WTC11 (cell line): Measurements from ENCODE around the gene GLO1. TPM values are rescaled to one million over a fixed set of nuclear protein-coding genes. Genes with fewer than 3 reads are reported as not detected.

Experiments used
- ATAC-seq: fragments of 200-7000 bp; cut with Tn5 transposase; 2 replicates; pipeline ENCODE4 v1.10.0; 2021; ENCODE audit warnings: mild to moderate bottlenecking, moderate library complexity
- CTCF ChIA-PET: fragments of 300-600 bp; sonication (Branson Sonifier 250); formaldehyde crosslinking; loops from one replicate; lab custom pipeline; 2021; ENCODE audit warnings: antibody characterized with exemption; lab: Charles Lee
- POLR2A ChIA-PET: fragments of 350-600 bp; sonication (Branson Sonifier 250); formaldehyde crosslinking; loops from one replicate; lab custom pipeline; 2021; ENCODE audit warnings: antibody characterized with exemption; lab: Charles Lee
- DNase-seq: peaks from one replicate; pipeline ENCODE4 v3.0.0; 2021; ENCODE audit warnings: low spot score
- H3K27ac Mint-ChIP-seq: 2 replicates; pipeline ENCODE4 v1.8.0; 2021; ENCODE audit warnings: mixed read lengths
- H3K27me3 Mint-ChIP-seq: 2 replicates; pipeline ENCODE4 v1.8.0; 2021; ENCODE audit warnings: low read depth, mild to moderate bottlenecking, moderate library complexity, mixed read lengths
- H3K36me3 Mint-ChIP-seq: 2 replicates; pipeline ENCODE4 v1.8.0; 2021; ENCODE audit warnings: mixed read lengths
- H3K4me1 Mint-ChIP-seq: 2 replicates; pipeline ENCODE4 v1.8.0; 2022; ENCODE audit warnings: mixed read lengths
- H3K4me3 Mint-ChIP-seq: 2 replicates; pipeline ENCODE4 v1.8.0; 2021; ENCODE audit warnings: mild to moderate bottlenecking, moderate library complexity, mixed read lengths
- H3K9me3 Mint-ChIP-seq: 2 replicates; pipeline ENCODE4 v1.8.0; 2021; ENCODE audit warnings: mixed read lengths
- EMX1 ChIP-seq: fragments of 250-450 bp; sonication (Bioruptor Pico); IDR thresholded peaks from 2 replicates; pipeline ENCODE4 v1.8.0; 2021; ENCODE audit warnings: mild to moderate bottlenecking
- FOXK1 ChIP-seq: sonication (generic); formaldehyde crosslinking; IDR thresholded peaks from 2 replicates; pipeline ENCODE4 v1.8.0; 2022; ENCODE audit warnings: mild to moderate bottlenecking, moderate library complexity, missing genetic modification reagents
- GTF2I ChIP-seq: fragments of 250-450 bp; sonication (Bioruptor Pico); conservative IDR thresholded peaks from 2 replicates; pipeline ENCODE4 v1.4.0; 2021; ENCODE audit warnings: mild to moderate bottlenecking
- IRF2 ChIP-seq: sonication (generic); formaldehyde crosslinking; IDR thresholded peaks from 2 replicates; pipeline ENCODE4 v1.8.0; 2022; ENCODE audit warnings: low read depth, missing genetic modification reagents, borderline replicate concordance
- NFE2L1 ChIP-seq: sonication (generic); formaldehyde crosslinking; IDR thresholded peaks from 2 replicates; pipeline ENCODE4 v1.8.1; 2023; ENCODE audit warnings: missing genetic modification reagents
- NR1H2 ChIP-seq: sonication (generic); formaldehyde crosslinking; IDR thresholded peaks from 2 replicates; pipeline ENCODE4 v1.9.0; 2021; ENCODE audit warnings: mild to moderate bottlenecking, moderate library complexity, missing genetic modification reagents
- SMAD3 ChIP-seq: sonication (generic); formaldehyde crosslinking; IDR thresholded peaks from 2 replicates; pipeline ENCODE4 v1.8.0; 2022; ENCODE audit warnings: missing genetic modification reagents, mild to moderate bottlenecking, borderline replicate concordance
- SOX15 ChIP-seq: fragments of 250-450 bp; sonication (Bioruptor Pico); IDR thresholded peaks from 2 replicates; pipeline ENCODE4 v1.9.0; 2021; ENCODE audit warnings: mild to moderate bottlenecking
- SP1 ChIP-seq: sonication (generic); formaldehyde crosslinking; conservative IDR thresholded peaks from 2 replicates; pipeline ENCODE4 v1.8.1; 2022; ENCODE audit warnings: missing genetic modification reagents
- TCF7 ChIP-seq: sonication (generic); formaldehyde crosslinking; IDR thresholded peaks from 2 replicates; pipeline ENCODE4 v1.8.0; 2022; ENCODE audit warnings: mild to moderate bottlenecking, low read depth, missing genetic modification reagents, moderate library complexity
- TEAD1 ChIP-seq: sonication (generic); formaldehyde crosslinking; IDR thresholded peaks from 2 replicates; pipeline ENCODE4 v1.8.0; 2022; ENCODE audit warnings: mild to moderate bottlenecking, missing genetic modification reagents
- ZNF263 ChIP-seq: sonication (generic); formaldehyde crosslinking; IDR thresholded peaks from 2 replicates; pipeline ENCODE4 v1.8.1; 2022; ENCODE audit warnings: low read depth, mild to moderate bottlenecking, moderate library complexity, missing genetic modification reagents
- ZNF423 ChIP-seq: fragments of 250-450 bp; sonication (Bioruptor Pico); IDR thresholded peaks from 2 replicates; pipeline ENCODE4 v2.1.2; 2022; ENCODE audit warnings: mild to moderate bottlenecking, moderate library complexity
- total RNA-seq: library from RNA; stranded (reverse); gene quantifications from 3 replicates; pipeline ENCODE4 v1.2.3, GENCODE V29; 2021
- TF ChIP-seq, protein P1 (sequence below): sonication (generic); formaldehyde crosslinking; IDR thresholded peaks from 2 replicates; pipeline ENCODE4 v1.8.0; 2023; ENCODE audit warnings: missing genetic modification reagents, mild to moderate bottlenecking, borderline replicate concordance
- TF ChIP-seq, protein P2 (sequence below): sonication (generic); formaldehyde crosslinking; IDR thresholded peaks from 2 replicates; pipeline ENCODE4 v1.8.0; 2022; ENCODE audit warnings: mild to moderate bottlenecking, missing genetic modification reagents
- TF ChIP-seq, protein P3 (sequence below): sonication (generic); formaldehyde crosslinking; IDR thresholded peaks from 2 replicates; pipeline ENCODE4 v1.8.0; 2022; ENCODE audit warnings: mild to moderate bottlenecking, missing genetic modification reagents
- TF ChIP-seq, protein P4 (sequence below): sonication (generic); formaldehyde crosslinking; IDR thresholded peaks from 2 replicates; pipeline ENCODE4 v1.8.0; 2022; ENCODE audit warnings: mild to moderate bottlenecking, missing genetic modification reagents
- TF ChIP-seq, protein P5 (sequence below): sonication (generic); formaldehyde crosslinking; IDR thresholded peaks from 2 replicates; pipeline ENCODE4 v1.8.1; 2022; ENCODE audit warnings: low read depth, missing genetic modification reagents, borderline replicate concordance
- TF ChIP-seq, protein P6 (sequence below): sonication (generic); formaldehyde crosslinking; conservative IDR thresholded peaks from 2 replicates; pipeline ENCODE4 v1.8.1; 2023; ENCODE audit warnings: mild to moderate bottlenecking, low read depth, missing genetic modification reagents, moderate library complexity

The GLO1 gene
- total RNA-seq, 1 experiment from 2014 or later: 147 TPM

DNA sequence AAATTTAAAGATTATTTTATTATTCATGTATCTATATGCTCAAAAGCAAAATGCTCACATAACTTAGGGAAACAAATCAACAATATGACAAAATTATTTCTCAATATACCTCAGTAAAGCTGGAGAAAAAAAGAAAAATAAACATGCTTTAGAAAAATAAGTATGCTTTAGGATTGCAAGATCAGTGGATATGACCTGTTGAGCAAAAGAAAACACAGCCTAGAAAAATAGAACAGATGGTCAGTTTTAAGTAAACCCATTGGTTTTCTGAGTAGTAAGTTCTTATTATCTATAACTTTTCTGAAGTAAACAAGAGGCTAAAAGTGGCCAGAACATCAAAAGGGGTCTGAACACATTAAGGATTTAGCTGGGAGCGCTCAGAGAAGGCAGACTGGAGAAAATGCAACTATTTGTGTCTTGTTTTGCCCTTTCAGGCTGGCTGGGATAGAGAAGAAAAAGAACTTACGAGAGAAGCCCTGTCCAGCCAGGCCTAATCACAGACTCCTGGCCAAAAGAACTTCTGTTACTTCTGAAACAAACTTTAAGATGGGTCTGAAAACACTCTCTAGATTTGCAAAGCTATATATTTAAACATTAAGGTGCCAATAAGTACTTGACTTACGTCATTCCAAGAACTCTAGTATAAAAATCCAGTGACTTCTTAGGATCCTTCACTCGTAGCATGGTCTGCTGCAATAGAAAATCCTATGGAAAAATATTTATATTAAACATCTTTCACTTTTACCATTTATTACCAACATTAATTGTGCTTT lies 16.5 kb downstream of the GLO1 start:
- CTCF ChIA-PET: no interaction called here
- POLR2A ChIA-PET: no interaction called here

DNA sequence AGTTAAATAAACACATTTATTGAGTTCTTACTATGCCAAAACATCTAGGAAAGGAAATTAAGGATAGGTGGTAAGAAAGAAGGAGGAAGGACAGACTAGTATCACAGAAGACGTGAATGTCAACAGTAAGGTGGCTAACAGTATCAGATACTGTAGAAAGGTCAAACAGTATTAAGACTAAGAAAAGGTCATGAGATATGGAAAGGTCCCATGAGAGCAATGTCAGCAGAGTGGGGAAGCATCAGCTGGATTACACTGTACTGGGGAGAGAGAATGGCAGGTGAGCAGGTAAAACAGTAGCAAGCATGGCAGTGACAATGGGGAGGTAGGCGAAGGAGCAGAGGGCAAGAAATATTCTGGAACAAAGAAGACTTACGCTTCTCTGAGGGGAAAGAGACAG lies 18.0 kb downstream of the GLO1 start:
- CTCF ChIA-PET: no interaction called here
- Mint-ChIP-seq H3K36me3 (peaks cover 33% of the 10 kb centered on the region), H3K27me3 (no peaks in the 10 kb centered on the region), H3K4me1 (peaks cover 10% of the 10 kb centered on the region), H3K4me3 (no peak overlapping the region), H3K27ac (no peak overlapping the region), H3K9me3 (no peaks in the 10 kb centered on the region)
- TF ChIP-seq EMX1 (CRISPR knock-in tag): no peak
- no peak for TF ChIP-seq GTF2I (CRISPR knock-in tag)
- no peak for TF ChIP-seq SP1
- DNase-seq (no peak), ATAC-seq (no peak)
- POLR2A ChIA-PET: no interaction called here

More for the DNA sequence above, 16.5 kb downstream of the GLO1 start:
- TF ChIP-seq NR1H2 (CRISPR knock-in tag) (no peak), EMX1 (CRISPR knock-in tag) (no peak), FOXK1 (CRISPR knock-in tag) (no peak), NFE2L1 (no peak), ZNF423 (CRISPR knock-in tag) (no peak)
- TF ChIP-seq, protein P1, sequence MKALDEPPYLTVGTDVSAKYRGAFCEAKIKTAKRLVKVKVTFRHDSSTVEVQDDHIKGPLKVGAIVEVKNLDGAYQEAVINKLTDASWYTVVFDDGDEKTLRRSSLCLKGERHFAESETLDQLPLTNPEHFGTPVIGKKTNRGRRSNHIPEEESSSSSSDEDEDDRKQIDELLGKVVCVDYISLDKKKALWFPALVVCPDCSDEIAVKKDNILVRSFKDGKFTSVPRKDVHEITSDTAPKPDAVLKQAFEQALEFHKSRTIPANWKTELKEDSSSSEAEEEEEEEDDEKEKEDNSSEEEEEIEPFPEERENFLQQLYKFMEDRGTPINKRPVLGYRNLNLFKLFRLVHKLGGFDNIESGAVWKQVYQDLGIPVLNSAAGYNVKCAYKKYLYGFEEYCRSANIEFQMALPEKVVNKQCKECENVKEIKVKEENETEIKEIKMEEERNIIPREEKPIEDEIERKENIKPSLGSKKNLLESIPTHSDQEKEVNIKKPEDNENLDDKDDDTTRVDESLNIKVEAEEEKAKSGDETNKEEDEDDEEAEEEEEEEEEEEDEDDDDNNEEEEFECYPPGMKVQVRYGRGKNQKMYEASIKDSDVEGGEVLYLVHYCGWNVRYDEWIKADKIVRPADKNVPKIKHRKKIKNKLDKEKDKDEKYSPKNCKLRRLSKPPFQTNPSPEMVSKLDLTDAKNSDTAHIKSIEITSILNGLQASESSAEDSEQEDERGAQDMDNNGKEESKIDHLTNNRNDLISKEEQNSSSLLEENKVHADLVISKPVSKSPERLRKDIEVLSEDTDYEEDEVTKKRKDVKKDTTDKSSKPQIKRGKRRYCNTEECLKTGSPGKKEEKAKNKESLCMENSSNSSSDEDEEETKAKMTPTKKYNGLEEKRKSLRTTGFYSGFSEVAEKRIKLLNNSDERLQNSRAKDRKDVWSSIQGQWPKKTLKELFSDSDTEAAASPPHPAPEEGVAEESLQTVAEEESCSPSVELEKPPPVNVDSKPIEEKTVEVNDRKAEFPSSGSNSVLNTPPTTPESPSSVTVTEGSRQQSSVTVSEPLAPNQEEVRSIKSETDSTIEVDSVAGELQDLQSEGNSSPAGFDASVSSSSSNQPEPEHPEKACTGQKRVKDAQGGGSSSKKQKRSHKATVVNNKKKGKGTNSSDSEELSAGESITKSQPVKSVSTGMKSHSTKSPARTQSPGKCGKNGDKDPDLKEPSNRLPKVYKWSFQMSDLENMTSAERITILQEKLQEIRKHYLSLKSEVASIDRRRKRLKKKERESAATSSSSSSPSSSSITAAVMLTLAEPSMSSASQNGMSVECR: no peak
- H3K4me1 Mint-ChIP-seq: peaks cover 10% of the 10 kb centered on the region
- H3K27me3 Mint-ChIP-seq: no peaks in the 10 kb centered on the region
- ATAC-seq (no peak), DNase-seq (no peak)
- H3K36me3 Mint-ChIP-seq: peaks cover 25% of the 10 kb centered on the region
- H3K9me3 Mint-ChIP-seq: no peaks in the 10 kb centered on the region
- H3K27ac Mint-ChIP-seq: no peak overlapping the region
- H3K4me3 Mint-ChIP-seq: no peak overlapping the region

DNA sequence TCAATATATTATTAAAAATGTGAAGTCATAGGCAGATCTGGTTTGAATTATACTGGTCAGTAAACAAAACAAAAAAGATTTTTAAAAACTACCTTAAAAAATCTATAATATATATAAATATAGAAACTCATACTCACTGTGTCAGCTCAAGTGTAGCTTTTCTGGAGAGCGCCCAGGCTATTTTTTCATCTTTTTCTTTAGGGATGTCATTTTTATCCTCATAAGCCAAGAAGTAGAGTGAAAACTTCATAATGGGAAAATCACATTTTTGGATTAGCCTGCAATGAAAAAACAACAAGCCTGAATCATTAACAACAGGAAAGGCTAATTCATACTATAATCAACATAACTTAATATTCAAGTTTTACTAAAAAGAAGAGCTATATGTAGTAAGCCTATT lies 18.7 kb downstream of the GLO1 start:
- peaks cover 6% of the 10 kb centered on the region for H3K4me1 Mint-ChIP-seq
- H3K9me3 Mint-ChIP-seq: no peaks in the 10 kb centered on the region
- ATAC-seq: no peak
- peaks cover 33% of the 10 kb centered on the region for H3K36me3 Mint-ChIP-seq
- no peak for DNase-seq
- CTCF ChIA-PET: no interaction called here
- H3K27me3 Mint-ChIP-seq: no peaks in the 10 kb centered on the region
- POLR2A ChIA-PET: no interaction called here
- H3K27ac Mint-ChIP-seq: no peak overlapping the region
- H3K4me3 Mint-ChIP-seq: no peak overlapping the region
- TF ChIP-seq, protein P2, sequence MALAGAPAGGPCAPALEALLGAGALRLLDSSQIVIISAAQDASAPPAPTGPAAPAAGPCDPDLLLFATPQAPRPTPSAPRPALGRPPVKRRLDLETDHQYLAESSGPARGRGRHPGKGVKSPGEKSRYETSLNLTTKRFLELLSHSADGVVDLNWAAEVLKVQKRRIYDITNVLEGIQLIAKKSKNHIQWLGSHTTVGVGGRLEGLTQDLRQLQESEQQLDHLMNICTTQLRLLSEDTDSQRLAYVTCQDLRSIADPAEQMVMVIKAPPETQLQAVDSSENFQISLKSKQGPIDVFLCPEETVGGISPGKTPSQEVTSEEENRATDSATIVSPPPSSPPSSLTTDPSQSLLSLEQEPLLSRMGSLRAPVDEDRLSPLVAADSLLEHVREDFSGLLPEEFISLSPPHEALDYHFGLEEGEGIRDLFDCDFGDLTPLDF (CRISPR knock-in tag): no peak
- TF ChIP-seq FOXK1 (CRISPR knock-in tag) (no peak), TCF7 (CRISPR knock-in tag) (no peak), IRF2 (CRISPR knock-in tag) (no peak), TEAD1 (CRISPR knock-in tag) (no peak), SMAD3 (no peak), SOX15 (CRISPR knock-in tag) (no peak), ZNF263 (no peak)
- TF ChIP-seq, protein P3, sequence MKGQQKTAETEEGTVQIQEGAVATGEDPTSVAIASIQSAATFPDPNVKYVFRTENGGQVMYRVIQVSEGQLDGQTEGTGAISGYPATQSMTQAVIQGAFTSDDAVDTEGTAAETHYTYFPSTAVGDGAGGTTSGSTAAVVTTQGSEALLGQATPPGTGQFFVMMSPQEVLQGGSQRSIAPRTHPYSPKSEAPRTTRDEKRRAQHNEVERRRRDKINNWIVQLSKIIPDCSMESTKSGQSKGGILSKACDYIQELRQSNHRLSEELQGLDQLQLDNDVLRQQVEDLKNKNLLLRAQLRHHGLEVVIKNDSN (CRISPR knock-in tag): no peak
- TF ChIP-seq, protein P4, sequence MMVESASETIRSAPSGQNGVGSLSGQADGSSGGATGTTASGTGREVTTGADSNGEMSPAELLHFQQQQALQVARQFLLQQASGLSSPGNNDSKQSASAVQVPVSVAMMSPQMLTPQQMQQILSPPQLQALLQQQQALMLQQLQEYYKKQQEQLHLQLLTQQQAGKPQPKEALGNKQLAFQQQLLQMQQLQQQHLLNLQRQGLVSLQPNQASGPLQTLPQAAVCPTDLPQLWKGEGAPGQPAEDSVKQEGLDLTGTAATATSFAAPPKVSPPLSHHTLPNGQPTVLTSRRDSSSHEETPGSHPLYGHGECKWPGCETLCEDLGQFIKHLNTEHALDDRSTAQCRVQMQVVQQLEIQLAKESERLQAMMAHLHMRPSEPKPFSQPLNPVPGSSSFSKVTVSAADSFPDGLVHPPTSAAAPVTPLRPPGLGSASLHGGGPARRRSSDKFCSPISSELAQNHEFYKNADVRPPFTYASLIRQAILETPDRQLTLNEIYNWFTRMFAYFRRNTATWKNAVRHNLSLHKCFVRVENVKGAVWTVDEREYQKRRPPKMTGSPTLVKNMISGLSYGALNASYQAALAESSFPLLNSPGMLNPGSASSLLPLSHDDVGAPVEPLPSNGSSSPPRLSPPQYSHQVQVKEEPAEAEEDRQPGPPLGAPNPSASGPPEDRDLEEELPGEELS (CRISPR knock-in tag): no peak
- TF ChIP-seq, protein P5, sequence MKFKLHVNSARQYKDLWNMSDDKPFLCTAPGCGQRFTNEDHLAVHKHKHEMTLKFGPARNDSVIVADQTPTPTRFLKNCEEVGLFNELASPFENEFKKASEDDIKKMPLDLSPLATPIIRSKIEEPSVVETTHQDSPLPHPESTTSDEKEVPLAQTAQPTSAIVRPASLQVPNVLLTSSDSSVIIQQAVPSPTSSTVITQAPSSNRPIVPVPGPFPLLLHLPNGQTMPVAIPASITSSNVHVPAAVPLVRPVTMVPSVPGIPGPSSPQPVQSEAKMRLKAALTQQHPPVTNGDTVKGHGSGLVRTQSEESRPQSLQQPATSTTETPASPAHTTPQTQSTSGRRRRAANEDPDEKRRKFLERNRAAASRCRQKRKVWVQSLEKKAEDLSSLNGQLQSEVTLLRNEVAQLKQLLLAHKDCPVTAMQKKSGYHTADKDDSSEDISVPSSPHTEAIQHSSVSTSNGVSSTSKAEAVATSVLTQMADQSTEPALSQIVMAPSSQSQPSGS: no peak
- TF ChIP-seq, protein P6, sequence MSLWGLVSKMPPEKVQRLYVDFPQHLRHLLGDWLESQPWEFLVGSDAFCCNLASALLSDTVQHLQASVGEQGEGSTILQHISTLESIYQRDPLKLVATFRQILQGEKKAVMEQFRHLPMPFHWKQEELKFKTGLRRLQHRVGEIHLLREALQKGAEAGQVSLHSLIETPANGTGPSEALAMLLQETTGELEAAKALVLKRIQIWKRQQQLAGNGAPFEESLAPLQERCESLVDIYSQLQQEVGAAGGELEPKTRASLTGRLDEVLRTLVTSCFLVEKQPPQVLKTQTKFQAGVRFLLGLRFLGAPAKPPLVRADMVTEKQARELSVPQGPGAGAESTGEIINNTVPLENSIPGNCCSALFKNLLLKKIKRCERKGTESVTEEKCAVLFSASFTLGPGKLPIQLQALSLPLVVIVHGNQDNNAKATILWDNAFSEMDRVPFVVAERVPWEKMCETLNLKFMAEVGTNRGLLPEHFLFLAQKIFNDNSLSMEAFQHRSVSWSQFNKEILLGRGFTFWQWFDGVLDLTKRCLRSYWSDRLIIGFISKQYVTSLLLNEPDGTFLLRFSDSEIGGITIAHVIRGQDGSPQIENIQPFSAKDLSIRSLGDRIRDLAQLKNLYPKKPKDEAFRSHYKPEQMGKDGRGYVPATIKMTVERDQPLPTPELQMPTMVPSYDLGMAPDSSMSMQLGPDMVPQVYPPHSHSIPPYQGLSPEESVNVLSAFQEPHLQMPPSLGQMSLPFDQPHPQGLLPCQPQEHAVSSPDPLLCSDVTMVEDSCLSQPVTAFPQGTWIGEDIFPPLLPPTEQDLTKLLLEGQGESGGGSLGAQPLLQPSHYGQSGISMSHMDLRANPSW (CRISPR knock-in tag): no peak
